ENCODE results near the gene DPPA3.

- TF ChIP-seq CTCF (IDR thresholded peaks at IDR 0.05; ENCODE audit: low read length): no peak
- no peak for TF ChIP-seq EZH2 (IDR thresholded peaks at IDR 0.05; ENCODE audit: borderline replicate concordance, low read length)
Measured at GRCh38 chr12:7732993-7733392, 21.8 kb downstream of the DPPA3 start.

All from OCI-LY1 (cell line).